ENCODE measurements around the gene KIF6. TPM values are rescaled to one million over a fixed set of nuclear protein-coding genes. Genes with fewer than 3 reads are reported as not detected.

The KIF6 gene
- polyA plus RNA-seq, 1 donor (not counting 4 experiments of a cell fraction or from before 2014, with no cell fraction given) = 0.14 TPM

- H3K9me1 ChIP-seq (ENCODE audit: control insufficient read depth, extremely low read depth, insufficient read depth, low read length) = no peaks in the 10 kb centered on the region
- H2AFZ ChIP-seq (ENCODE audit: control insufficient read depth, low read length) = no peak overlapping the region
- no peaks in the 10 kb centered on the region for H3K4me1 ChIP-seq (ENCODE audit: control insufficient read depth, extremely low read depth, insufficient read depth, low read length)
- no peak overlapping the region for H3K27ac ChIP-seq (ENCODE audit: control insufficient read depth, insufficient read depth, low read length)
- H3K4me3 ChIP-seq (ENCODE audit: control insufficient read depth in 2 of 3, extremely low read depth in 1 of 3, insufficient read depth in 2 of 3, low read depth in 1 of 3, low read length in 3 of 3) = no peak overlapping the region
- FAIRE-seq (no peak), DNase-seq (ENCODE audit: low read depth, low spot score) (no peak)
- dilution Hi-C loops (cut with MboI; ENCODE audit: extremely low pct_ligation_motif_present, low sequenced_read_pairs) = no loop called here
- TF ChIP-seq EZH2 (IDR thresholded peaks at IDR 0.05; ENCODE audit: low read length) = no peak
- TF ChIP-seq CTCF (optimal IDR thresholded peaks at IDR 0.05 in 1 of 3, IDR thresholded peaks at IDR 0.05 in 1 of 3, conservative IDR thresholded peaks at IDR 0.05 in 1 of 3; ENCODE audit: extremely low read depth in 1 of 3, insufficient read depth in 2 of 3, low read length in 3 of 3) = no peak
- H3K36me3 ChIP-seq (ENCODE audit: control insufficient read depth in 2 of 2, extremely low read depth in 1 of 2, insufficient read depth in 2 of 2, low read length in 2 of 2) = no peaks in the 10 kb centered on the region
- H3K9me3 ChIP-seq (ENCODE audit: control insufficient read depth, low read depth, low read length) = no peaks in the 10 kb centered on the region
- H4K20me1 ChIP-seq (ENCODE audit: control insufficient read depth, extremely low read depth, insufficient read depth, low read length) = no peaks in the 10 kb centered on the region
- H3K27me3 ChIP-seq (ENCODE audit: control insufficient read depth, extremely low read depth, insufficient read depth, low read length) = no peaks in the 10 kb centered on the region
- H3K4me2 ChIP-seq (ENCODE audit: control insufficient read depth, extremely low read depth, insufficient read depth, low read depth, low read length) = no peak overlapping the region
- no peak overlapping the region for H3K9ac ChIP-seq (ENCODE audit: control insufficient read depth, extremely low read depth, insufficient read depth, low read length)
- H3K79me2 ChIP-seq (ENCODE audit: control insufficient read depth, insufficient read depth, low read length) = no peaks in the 10 kb centered on the region
Measured at GRCh38 chr6:39623750-39624149, 101.5 kb downstream of the KIF6 start.

- FAIRE-seq = no peak
- no peaks in the 10 kb centered on the region for H3K36me3 ChIP-seq (ENCODE audit: control insufficient read depth in 2 of 2, extremely low read depth in 1 of 2, insufficient read depth in 2 of 2, low read length in 2 of 2)
- no peaks in the 10 kb centered on the region for H3K27me3 ChIP-seq (ENCODE audit: control insufficient read depth, extremely low read depth, insufficient read depth, low read length)
- dilution Hi-C loops (cut with MboI; ENCODE audit: extremely low pct_ligation_motif_present, low sequenced_read_pairs) = no loop called here
- H3K9me3 ChIP-seq (ENCODE audit: control insufficient read depth, low read depth, low read length) = no peaks in the 10 kb centered on the region
- no peaks in the 10 kb centered on the region for H4K20me1 ChIP-seq (ENCODE audit: control insufficient read depth, extremely low read depth, insufficient read depth, low read length)
- TF ChIP-seq CTCF (optimal IDR thresholded peaks at IDR 0.05 in 1 of 3, IDR thresholded peaks at IDR 0.05 in 1 of 3, conservative IDR thresholded peaks at IDR 0.05 in 1 of 3; ENCODE audit: extremely low read depth in 1 of 3, insufficient read depth in 2 of 3, low read length in 3 of 3) (no peak), EZH2 (IDR thresholded peaks at IDR 0.05; ENCODE audit: low read length) (no peak)
- no peaks in the 10 kb centered on the region for H3K4me1 ChIP-seq (ENCODE audit: control insufficient read depth, extremely low read depth, insufficient read depth, low read length)
- no peak overlapping the region for H2AFZ ChIP-seq (ENCODE audit: control insufficient read depth, low read length)
- H3K9me1 ChIP-seq (ENCODE audit: control insufficient read depth, extremely low read depth, insufficient read depth, low read length) = no peaks in the 10 kb centered on the region
- H3K4me2 ChIP-seq (ENCODE audit: control insufficient read depth, extremely low read depth, insufficient read depth, low read depth, low read length) = no peak overlapping the region
- no peak for DNase-seq (ENCODE audit: low read depth, low spot score)
- H3K27ac ChIP-seq (ENCODE audit: control insufficient read depth, insufficient read depth, low read length) = no peak overlapping the region
- H3K4me3 ChIP-seq (ENCODE audit: control insufficient read depth in 2 of 3, extremely low read depth in 1 of 3, insufficient read depth in 2 of 3, low read depth in 1 of 3, low read length in 3 of 3) = no peak overlapping the region
- H3K9ac ChIP-seq (ENCODE audit: control insufficient read depth, extremely low read depth, insufficient read depth, low read length) = no peak overlapping the region
- H3K79me2 ChIP-seq (ENCODE audit: control insufficient read depth, insufficient read depth, low read length) = no peaks in the 10 kb centered on the region
Measured at GRCh38 chr6:39617520-39617919, 107.7 kb downstream of the KIF6 start.
